ENCODE measurements around the gene NCBP3.
"Not testable (repeated sequence)": the region's sequence is repeated elsewhere in the genome, so short reads cannot be mapped to it uniquely, and the experiment has no call there.

The NCBP3 gene

GRCh38 chr17:3796110-3796821, 49.8 kb downstream of the NCBP3 start:
- H3K27me3 ChIP-seq (ENCODE audit: control insufficient read depth in 2 of 2, insufficient read depth in 2 of 2, low read length in 2 of 2), result no peaks in the 10 kb centered on the region
- peak overlapping the region in 1 of 2 donors; percentile 17 for H3K27ac ChIP-seq (ENCODE audit: low read depth in 2 of 2, low read length in 2 of 2)
- no peaks in the 10 kb centered on the region for H3K9me3 ChIP-seq (ENCODE audit: control insufficient read depth in 2 of 2, low read length in 2 of 2)
- no peaks in the 10 kb centered on the region for H3K36me3 ChIP-seq (ENCODE audit: control insufficient read depth in 2 of 2, insufficient read depth in 2 of 2, low read length in 2 of 2)
- peak overlapping the region in 1 of 2 donors; percentile 24 for H3K9ac ChIP-seq (ENCODE audit: low read depth in 1 of 2, low read length in 2 of 2)
- H3K4me3 ChIP-seq (ENCODE audit: low read length in 2 of 2), result no peak overlapping the region
- peaks cover 0 to 2% of the 10 kb centered on the region in 2 donors for H3K4me1 ChIP-seq (ENCODE audit: control insufficient read depth in 2 of 2, insufficient read depth in 2 of 2, low read length in 2 of 2)

GRCh38 chr17:3795390-3796102, 50.5 kb downstream of the NCBP3 start:
- H3K27me3 ChIP-seq (ENCODE audit: control insufficient read depth in 2 of 2, insufficient read depth in 2 of 2, low read length in 2 of 2), result no peaks in the 10 kb centered on the region
- no peaks in the 10 kb centered on the region for H3K36me3 ChIP-seq (ENCODE audit: control insufficient read depth in 2 of 2, insufficient read depth in 2 of 2, low read length in 2 of 2)
- H3K4me3 ChIP-seq (ENCODE audit: low read length in 2 of 2), result no peak overlapping the region
- no peak overlapping the region for H3K9ac ChIP-seq (ENCODE audit: low read depth in 1 of 2, low read length in 2 of 2)
- H3K27ac ChIP-seq (ENCODE audit: low read depth in 2 of 2, low read length in 2 of 2), result peak overlapping the region in 1 of 2 donors; percentile 32
- no peaks in the 10 kb centered on the region for H3K9me3 ChIP-seq (ENCODE audit: control insufficient read depth in 2 of 2, low read length in 2 of 2)
- peaks cover 0 to 2% of the 10 kb centered on the region in 2 donors for H3K4me1 ChIP-seq (ENCODE audit: control insufficient read depth in 2 of 2, insufficient read depth in 2 of 2, low read length in 2 of 2)

GRCh38 chr17:3794557-3795389, 51.3 kb downstream of the NCBP3 start:
- H3K9ac ChIP-seq (ENCODE audit: low read depth in 1 of 2, low read length in 2 of 2), result no peak overlapping the region
- H3K27ac ChIP-seq (ENCODE audit: low read depth in 2 of 2, low read length in 2 of 2), result peak overlapping the region in 1 of 2 donors; percentile 32
- H3K9me3 ChIP-seq (ENCODE audit: control insufficient read depth in 2 of 2, low read length in 2 of 2), result no peaks in the 10 kb centered on the region
- H3K4me3 ChIP-seq (ENCODE audit: low read length in 2 of 2), result no peak overlapping the region
- peaks cover 0 to 2% of the 10 kb centered on the region in 2 donors for H3K4me1 ChIP-seq (ENCODE audit: control insufficient read depth in 2 of 2, insufficient read depth in 2 of 2, low read length in 2 of 2)
- H3K36me3 ChIP-seq (ENCODE audit: control insufficient read depth in 2 of 2, insufficient read depth in 2 of 2, low read length in 2 of 2), result no peaks in the 10 kb centered on the region
- no peaks in the 10 kb centered on the region for H3K27me3 ChIP-seq (ENCODE audit: control insufficient read depth in 2 of 2, insufficient read depth in 2 of 2, low read length in 2 of 2)

GRCh38 chr17:3794152-3794551, 51.9 kb downstream of the NCBP3 start:
- H3K27ac ChIP-seq (ENCODE audit: low read depth in 2 of 2, low read length in 2 of 2), result not testable (repeated sequence)

GRCh38 chr17:3793258-3793657, 52.8 kb downstream of the NCBP3 start:
- H3K4me3 ChIP-seq (ENCODE audit: low read length in 2 of 2); H3K36me3 ChIP-seq (ENCODE audit: control insufficient read depth in 2 of 2, insufficient read depth in 2 of 2, low read length in 2 of 2); H3K4me1 ChIP-seq (ENCODE audit: control insufficient read depth in 2 of 2, insufficient read depth in 2 of 2, low read length in 2 of 2); H3K27me3 ChIP-seq (ENCODE audit: control insufficient read depth in 2 of 2, insufficient read depth in 2 of 2, low read length in 2 of 2); H3K27ac ChIP-seq (ENCODE audit: low read depth in 2 of 2, low read length in 2 of 2); H3K9me3 ChIP-seq (ENCODE audit: control insufficient read depth in 2 of 2, low read length in 2 of 2); H3K9ac ChIP-seq (ENCODE audit: low read depth in 1 of 2, low read length in 2 of 2): not testable (repeated sequence)

More at GRCh38 chr17:3794152-3794551, 51.9 kb downstream of the NCBP3 start:
- not testable (repeated sequence) for H3K4me1 ChIP-seq (ENCODE audit: control insufficient read depth in 2 of 2, insufficient read depth in 2 of 2, low read length in 2 of 2); H3K36me3 ChIP-seq (ENCODE audit: control insufficient read depth in 2 of 2, insufficient read depth in 2 of 2, low read length in 2 of 2); H3K4me3 ChIP-seq (ENCODE audit: low read length in 2 of 2); H3K9ac ChIP-seq (ENCODE audit: low read depth in 1 of 2, low read length in 2 of 2); H3K27me3 ChIP-seq (ENCODE audit: control insufficient read depth in 2 of 2, insufficient read depth in 2 of 2, low read length in 2 of 2); H3K9me3 ChIP-seq (ENCODE audit: control insufficient read depth in 2 of 2, low read length in 2 of 2)

- Histone ChIP-seq H3K36me3 (ENCODE audit: control insufficient read depth in 2 of 2, insufficient read depth in 2 of 2, low read length in 2 of 2) (no peaks in the 10 kb centered on the region), H3K9me3 (ENCODE audit: control insufficient read depth in 2 of 2, low read length in 2 of 2) (no peaks in the 10 kb centered on the region), H3K27me3 (ENCODE audit: control insufficient read depth in 2 of 2, insufficient read depth in 2 of 2, low read length in 2 of 2) (no peaks in the 10 kb centered on the region), H3K9ac (ENCODE audit: low read depth in 1 of 2, low read length in 2 of 2) (no peak overlapping the region), H3K27ac (ENCODE audit: low read depth in 2 of 2, low read length in 2 of 2) (no peak overlapping the region), H3K4me1 (ENCODE audit: control insufficient read depth in 2 of 2, insufficient read depth in 2 of 2, low read length in 2 of 2) (peaks cover 0 to 2% of the 10 kb centered on the region in 2 donors), H3K4me3 (ENCODE audit: low read length in 2 of 2) (no peak overlapping the region)
Observed at GRCh38 chr17:3792481-3792880, 53.6 kb downstream of the NCBP3 start.

GRCh38 chr17:3788200-3788599, 57.8 kb downstream of the NCBP3 start:
- Histone ChIP-seq H3K4me1 (ENCODE audit: control insufficient read depth in 2 of 2, insufficient read depth in 2 of 2, low read length in 2 of 2) (no peaks in the 10 kb centered on the region), H3K36me3 (ENCODE audit: control insufficient read depth in 2 of 2, insufficient read depth in 2 of 2, low read length in 2 of 2) (no peaks in the 10 kb centered on the region), H3K9ac (ENCODE audit: low read depth in 1 of 2, low read length in 2 of 2) (no peak overlapping the region), H3K9me3 (ENCODE audit: control insufficient read depth in 2 of 2, low read length in 2 of 2) (no peaks in the 10 kb centered on the region), H3K27ac (ENCODE audit: low read depth in 2 of 2, low read length in 2 of 2) (no peak overlapping the region), H3K4me3 (ENCODE audit: low read length in 2 of 2) (no peak overlapping the region), H3K27me3 (ENCODE audit: control insufficient read depth in 2 of 2, insufficient read depth in 2 of 2, low read length in 2 of 2) (no peaks in the 10 kb centered on the region)

- not testable (repeated sequence) for H3K9ac ChIP-seq (ENCODE audit: low read depth in 1 of 2, low read length in 2 of 2)
Observed at GRCh38 chr17:3785323-3785722, 60.7 kb downstream of the NCBP3 start.

GRCh38 chr17:3782751-3783150, 63.3 kb downstream of the NCBP3 start:
- no peak overlapping the region for H3K4me3 ChIP-seq (ENCODE audit: low read length in 2 of 2)
- no peak overlapping the region for H3K27ac ChIP-seq (ENCODE audit: low read depth in 2 of 2, low read length in 2 of 2)
- no peak overlapping the region for H3K9ac ChIP-seq (ENCODE audit: low read depth in 1 of 2, low read length in 2 of 2)
- H3K27me3 ChIP-seq (ENCODE audit: control insufficient read depth in 2 of 2, insufficient read depth in 2 of 2, low read length in 2 of 2), result no peaks in the 10 kb centered on the region
- H3K4me1 ChIP-seq (ENCODE audit: control insufficient read depth in 2 of 2, insufficient read depth in 2 of 2, low read length in 2 of 2), result no peaks in the 10 kb centered on the region
- no peaks in the 10 kb centered on the region for H3K9me3 ChIP-seq (ENCODE audit: control insufficient read depth in 2 of 2, low read length in 2 of 2)
- H3K36me3 ChIP-seq (ENCODE audit: control insufficient read depth in 2 of 2, insufficient read depth in 2 of 2, low read length in 2 of 2), result no peaks in the 10 kb centered on the region

More at GRCh38 chr17:3785323-3785722, 60.7 kb downstream of the NCBP3 start:
- H3K27me3 ChIP-seq (ENCODE audit: control insufficient read depth in 2 of 2, insufficient read depth in 2 of 2, low read length in 2 of 2); H3K9me3 ChIP-seq (ENCODE audit: control insufficient read depth in 2 of 2, low read length in 2 of 2); H3K27ac ChIP-seq (ENCODE audit: low read depth in 2 of 2, low read length in 2 of 2); H3K4me1 ChIP-seq (ENCODE audit: control insufficient read depth in 2 of 2, insufficient read depth in 2 of 2, low read length in 2 of 2); H3K36me3 ChIP-seq (ENCODE audit: control insufficient read depth in 2 of 2, insufficient read depth in 2 of 2, low read length in 2 of 2); H3K4me3 ChIP-seq (ENCODE audit: low read length in 2 of 2): not testable (repeated sequence)

GRCh38 chr17:3780986-3781385, 65.1 kb downstream of the NCBP3 start:
- Histone ChIP-seq H3K36me3 (ENCODE audit: control insufficient read depth in 2 of 2, insufficient read depth in 2 of 2, low read length in 2 of 2) (no peaks in the 10 kb centered on the region), H3K9ac (ENCODE audit: low read depth in 1 of 2, low read length in 2 of 2) (no peak overlapping the region), H3K4me3 (ENCODE audit: low read length in 2 of 2) (no peak overlapping the region), H3K9me3 (ENCODE audit: control insufficient read depth in 2 of 2, low read length in 2 of 2) (no peaks in the 10 kb centered on the region), H3K27me3 (ENCODE audit: control insufficient read depth in 2 of 2, insufficient read depth in 2 of 2, low read length in 2 of 2) (no peaks in the 10 kb centered on the region), H3K4me1 (ENCODE audit: control insufficient read depth in 2 of 2, insufficient read depth in 2 of 2, low read length in 2 of 2) (no peaks in the 10 kb centered on the region), H3K27ac (ENCODE audit: low read depth in 2 of 2, low read length in 2 of 2) (no peak overlapping the region)
